NB4 (cell line): ENCODE measurements around the gene RHO.

Source experiments
- POLR2A ChIP-seq: IDR thresholded peaks from 2 replicates; pipeline ENCODE4 v1.6.1; 2011; ENCODE audit warnings: mild to moderate bottlenecking; ENCODE audit not compliant: insufficient read length; ENCODE audit errors: extremely low read depth
- TF ChIP-seq, protein P1 (sequence below): IDR thresholded peaks from one replicate; pipeline ENCODE4 v1.5.1; 2012; ENCODE audit warnings: low read depth, low read length

DNA sequence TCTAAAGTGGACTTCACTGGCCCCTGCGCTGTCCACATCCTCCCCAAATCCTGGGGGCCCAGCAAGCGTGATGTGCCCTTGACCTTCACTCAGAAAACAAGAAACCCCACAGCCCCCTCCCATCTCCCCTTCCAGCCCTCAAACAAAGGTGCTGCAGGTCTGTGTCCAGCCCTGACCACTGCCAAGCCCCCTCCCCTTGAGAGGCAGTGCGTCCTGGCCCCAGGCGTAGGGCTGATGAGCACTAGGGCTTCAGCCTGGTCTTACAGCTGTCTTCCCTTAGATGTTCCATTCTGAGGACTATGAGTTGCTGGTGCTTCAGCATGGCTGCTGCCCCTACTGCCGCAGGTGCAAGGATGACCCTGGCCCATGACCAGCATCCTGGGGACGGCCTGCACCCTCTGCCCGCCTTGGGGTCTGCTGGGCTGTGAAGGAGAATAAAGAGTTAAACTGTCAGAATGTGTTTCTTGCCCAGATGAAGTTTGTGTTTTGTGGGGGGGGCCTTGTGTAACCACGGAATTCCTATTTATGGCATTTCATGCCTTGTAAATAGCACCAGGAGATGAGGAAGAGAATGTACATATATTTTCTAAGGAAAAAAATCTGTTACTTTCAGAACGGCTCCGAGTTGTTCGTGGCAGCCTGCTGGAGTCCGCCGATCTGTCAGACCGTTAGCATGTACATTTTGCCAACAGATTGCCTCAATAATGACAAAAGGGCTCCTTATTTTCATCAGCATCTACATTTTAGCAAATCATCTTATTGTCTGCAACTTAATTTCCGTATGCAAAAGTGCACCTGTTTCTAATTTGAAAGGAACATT lies 8.3 kb upstream of the RHO start:
- TF ChIP-seq, protein P1, sequence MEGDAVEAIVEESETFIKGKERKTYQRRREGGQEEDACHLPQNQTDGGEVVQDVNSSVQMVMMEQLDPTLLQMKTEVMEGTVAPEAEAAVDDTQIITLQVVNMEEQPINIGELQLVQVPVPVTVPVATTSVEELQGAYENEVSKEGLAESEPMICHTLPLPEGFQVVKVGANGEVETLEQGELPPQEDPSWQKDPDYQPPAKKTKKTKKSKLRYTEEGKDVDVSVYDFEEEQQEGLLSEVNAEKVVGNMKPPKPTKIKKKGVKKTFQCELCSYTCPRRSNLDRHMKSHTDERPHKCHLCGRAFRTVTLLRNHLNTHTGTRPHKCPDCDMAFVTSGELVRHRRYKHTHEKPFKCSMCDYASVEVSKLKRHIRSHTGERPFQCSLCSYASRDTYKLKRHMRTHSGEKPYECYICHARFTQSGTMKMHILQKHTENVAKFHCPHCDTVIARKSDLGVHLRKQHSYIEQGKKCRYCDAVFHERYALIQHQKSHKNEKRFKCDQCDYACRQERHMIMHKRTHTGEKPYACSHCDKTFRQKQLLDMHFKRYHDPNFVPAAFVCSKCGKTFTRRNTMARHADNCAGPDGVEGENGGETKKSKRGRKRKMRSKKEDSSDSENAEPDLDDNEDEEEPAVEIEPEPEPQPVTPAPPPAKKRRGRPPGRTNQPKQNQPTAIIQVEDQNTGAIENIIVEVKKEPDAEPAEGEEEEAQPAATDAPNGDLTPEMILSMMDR: no peak
- TF ChIP-seq POLR2A: no peak
